ENCODE measurements around the gene FZR1.

DNA sequence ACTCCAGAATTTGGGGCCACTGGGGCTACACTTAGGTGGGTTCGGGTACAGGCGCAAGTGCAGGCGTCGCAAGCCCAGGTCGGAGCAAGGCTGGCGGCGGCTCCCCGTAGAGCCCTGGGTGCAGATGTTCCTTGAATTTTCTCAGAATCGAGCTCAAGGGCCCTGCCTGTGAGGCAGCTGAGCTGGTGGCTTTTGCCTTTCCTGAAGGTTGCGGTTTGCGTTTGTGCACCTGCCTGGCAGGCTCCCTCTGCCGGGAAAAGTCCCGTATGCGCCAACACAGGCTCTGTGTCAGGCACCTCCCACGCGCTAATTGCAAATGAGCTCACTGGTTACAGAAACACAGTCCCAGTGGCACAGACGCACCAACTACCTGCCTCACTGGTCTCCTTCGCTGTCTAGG, 11.6 kb upstream of the FZR1 start:
- TF ChIP-seq, protein P1, sequence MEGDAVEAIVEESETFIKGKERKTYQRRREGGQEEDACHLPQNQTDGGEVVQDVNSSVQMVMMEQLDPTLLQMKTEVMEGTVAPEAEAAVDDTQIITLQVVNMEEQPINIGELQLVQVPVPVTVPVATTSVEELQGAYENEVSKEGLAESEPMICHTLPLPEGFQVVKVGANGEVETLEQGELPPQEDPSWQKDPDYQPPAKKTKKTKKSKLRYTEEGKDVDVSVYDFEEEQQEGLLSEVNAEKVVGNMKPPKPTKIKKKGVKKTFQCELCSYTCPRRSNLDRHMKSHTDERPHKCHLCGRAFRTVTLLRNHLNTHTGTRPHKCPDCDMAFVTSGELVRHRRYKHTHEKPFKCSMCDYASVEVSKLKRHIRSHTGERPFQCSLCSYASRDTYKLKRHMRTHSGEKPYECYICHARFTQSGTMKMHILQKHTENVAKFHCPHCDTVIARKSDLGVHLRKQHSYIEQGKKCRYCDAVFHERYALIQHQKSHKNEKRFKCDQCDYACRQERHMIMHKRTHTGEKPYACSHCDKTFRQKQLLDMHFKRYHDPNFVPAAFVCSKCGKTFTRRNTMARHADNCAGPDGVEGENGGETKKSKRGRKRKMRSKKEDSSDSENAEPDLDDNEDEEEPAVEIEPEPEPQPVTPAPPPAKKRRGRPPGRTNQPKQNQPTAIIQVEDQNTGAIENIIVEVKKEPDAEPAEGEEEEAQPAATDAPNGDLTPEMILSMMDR (IDR thresholded peaks at IDR 0.05): no peak
- no peak for TF ChIP-seq POLR2AphosphoS5 (IDR thresholded peaks at IDR 0.05)

Measured in prostate gland (tissue), 2 donors.